MCF 10A (cell line): ENCODE data around the gene TCEA2. TPM values are rescaled to one million over a fixed set of nuclear protein-coding genes. Genes with fewer than 3 reads are reported as not detected.

ENCODE experiments used
- BruUV-seq: library from RNA; stranded (reverse); fragments of 400-500 nt; replicated peaks from 2 replicates; lab custom pipeline; 2021; lab: Mats Ljungman, UMichigan
- CTCF ChIA-PET: fragments of 300-600 bp; sonication (Branson Sonifier 250); formaldehyde crosslinking; extraction: SDS; loops from one replicate; lab custom pipeline; 2021; ENCODE audit warnings: antibody characterized with exemption, inconsistent platforms; lab: Yijun Ruan, JAX
- POLR2A ChIA-PET: fragments of 300-600, 350-650 bp; sonication (Branson Sonifier 250); formaldehyde crosslinking; extraction: SDS; loops from one replicate; lab custom pipeline; 2020; ENCODE audit warnings: antibody characterized with exemption, inconsistent platforms; lab: Yijun Ruan, JAX
- DNase-seq: peaks from one replicate; pipeline ENCODE4 v3.0.0-alpha.2; 2018; ENCODE audit not compliant: unreplicated experiment
- H3K27ac Mint-ChIP-seq: one replicate; pipeline ENCODE4 v1.8.0; 2022; ENCODE audit warnings: mild to moderate bottlenecking, low read depth, mixed read lengths; ENCODE audit not compliant: unreplicated experiment
- H3K27me3 Mint-ChIP-seq: one replicate; pipeline ENCODE4 v1.8.0; 2022; ENCODE audit warnings: mixed read lengths; ENCODE audit not compliant: insufficient read depth, unreplicated experiment
- H3K36me3 Mint-ChIP-seq: one replicate; pipeline ENCODE4 v1.8.0; 2022; ENCODE audit warnings: mild to moderate bottlenecking, moderate library complexity, mixed read lengths; ENCODE audit not compliant: insufficient read depth, unreplicated experiment
- H3K4me1 Mint-ChIP-seq: one replicate; pipeline ENCODE4 v1.8.0; 2022; ENCODE audit warnings: mixed read lengths; ENCODE audit not compliant: insufficient read depth, unreplicated experiment
- H3K4me3 Mint-ChIP-seq: one replicate; pipeline ENCODE4 v1.8.0; 2022; ENCODE audit warnings: mild to moderate bottlenecking, moderate library complexity, mixed read lengths; ENCODE audit not compliant: unreplicated experiment
- H3K9me3 Mint-ChIP-seq: one replicate; pipeline ENCODE4 v1.8.0; 2022; ENCODE audit warnings: mixed read lengths; ENCODE audit not compliant: unreplicated experiment
- intact Hi-C: fragments of 100-400 bp; cut with micrococcal nuclease; formaldehyde crosslinking; loops from 2 replicates; pipeline ENCODE4 v1.14.1; 2022
- total RNA-seq: library from RNA; stranded (reverse); gene quantifications from 2 replicates; pipeline ENCODE4 v1.2.3, GENCODE V29; 2022
- TF ChIP-seq, protein P1 (sequence below): fragments of 200-600 bp; IDR thresholded peaks from one replicate; pipeline ENCODE4 v1.8.0; 2022; ENCODE audit warnings: antibody characterized with exemption, mild to moderate bottlenecking; ENCODE audit not compliant: unreplicated experiment

The TCEA2 gene
- total RNA-seq, 1 experiment from 2014 or later: 30.8 TPM

DNA sequence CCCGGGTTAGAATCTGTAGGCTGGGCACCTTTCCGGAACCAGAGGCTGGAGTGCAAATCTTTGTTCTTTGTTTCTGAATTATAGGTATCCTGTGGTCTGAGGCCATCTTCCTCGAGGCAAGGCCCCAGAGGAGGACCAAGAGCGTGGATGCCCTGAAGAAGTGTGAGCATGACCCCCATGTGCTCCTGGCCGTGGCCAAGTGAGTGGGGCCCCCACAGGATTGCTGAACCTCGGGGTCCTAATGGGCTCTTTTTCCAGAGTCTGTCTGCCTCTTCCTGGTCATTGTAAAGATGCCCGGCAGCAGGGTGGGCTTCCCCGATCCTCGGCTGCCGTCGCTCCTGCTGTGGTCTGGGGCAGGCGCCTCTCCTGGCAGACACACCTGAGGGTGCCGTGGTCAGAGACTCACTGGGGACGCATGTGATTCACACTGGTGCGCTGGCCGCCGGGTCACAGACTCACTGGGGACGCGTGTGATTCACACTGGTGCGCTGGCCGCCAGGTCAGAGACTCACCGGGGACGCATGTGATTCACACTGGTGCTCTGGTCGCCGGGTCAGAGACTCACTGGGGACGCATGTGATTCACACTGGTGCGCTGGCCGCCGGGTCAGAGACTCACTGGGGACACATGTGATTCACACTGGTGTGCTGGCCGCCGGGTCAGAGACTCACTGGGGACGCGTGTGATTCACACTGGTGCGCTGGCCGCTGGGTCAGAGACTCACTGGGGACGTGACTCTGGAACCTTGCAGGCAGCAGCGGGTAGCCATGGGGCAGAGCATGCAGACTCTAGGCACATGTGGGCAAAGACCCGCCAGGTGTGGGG, 33.5 kb upstream of the TCEA2 start:
- ChIA-PET POLR2A (interaction anchor here (1.0 kb wide), 1 partner anchor 10 kb away, joined by 3 read pairs; no protein-coding TSS in a partner anchor), CTCF (interaction anchor here (1.2 to 2.9 kb wide), 2 partner anchors 9 to 10 kb away, joined by 10 to 38 read pairs; no protein-coding TSS in a partner anchor)
- Mint-ChIP-seq H3K27me3 (no peaks in the 10 kb centered on the region), H3K27ac (no peak overlapping the region), H3K4me3 (no peak overlapping the region), H3K36me3 (peaks cover 91% of the 10 kb centered on the region), H3K9me3 (no peaks in the 10 kb centered on the region), H3K4me1 (no peaks in the 10 kb centered on the region)
- DNase-seq: no peak
- intact Hi-C loops: no loop called here
- TF ChIP-seq, protein P1, sequence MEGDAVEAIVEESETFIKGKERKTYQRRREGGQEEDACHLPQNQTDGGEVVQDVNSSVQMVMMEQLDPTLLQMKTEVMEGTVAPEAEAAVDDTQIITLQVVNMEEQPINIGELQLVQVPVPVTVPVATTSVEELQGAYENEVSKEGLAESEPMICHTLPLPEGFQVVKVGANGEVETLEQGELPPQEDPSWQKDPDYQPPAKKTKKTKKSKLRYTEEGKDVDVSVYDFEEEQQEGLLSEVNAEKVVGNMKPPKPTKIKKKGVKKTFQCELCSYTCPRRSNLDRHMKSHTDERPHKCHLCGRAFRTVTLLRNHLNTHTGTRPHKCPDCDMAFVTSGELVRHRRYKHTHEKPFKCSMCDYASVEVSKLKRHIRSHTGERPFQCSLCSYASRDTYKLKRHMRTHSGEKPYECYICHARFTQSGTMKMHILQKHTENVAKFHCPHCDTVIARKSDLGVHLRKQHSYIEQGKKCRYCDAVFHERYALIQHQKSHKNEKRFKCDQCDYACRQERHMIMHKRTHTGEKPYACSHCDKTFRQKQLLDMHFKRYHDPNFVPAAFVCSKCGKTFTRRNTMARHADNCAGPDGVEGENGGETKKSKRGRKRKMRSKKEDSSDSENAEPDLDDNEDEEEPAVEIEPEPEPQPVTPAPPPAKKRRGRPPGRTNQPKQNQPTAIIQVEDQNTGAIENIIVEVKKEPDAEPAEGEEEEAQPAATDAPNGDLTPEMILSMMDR: no peak
- no TSS peak for BruUV-seq

DNA sequence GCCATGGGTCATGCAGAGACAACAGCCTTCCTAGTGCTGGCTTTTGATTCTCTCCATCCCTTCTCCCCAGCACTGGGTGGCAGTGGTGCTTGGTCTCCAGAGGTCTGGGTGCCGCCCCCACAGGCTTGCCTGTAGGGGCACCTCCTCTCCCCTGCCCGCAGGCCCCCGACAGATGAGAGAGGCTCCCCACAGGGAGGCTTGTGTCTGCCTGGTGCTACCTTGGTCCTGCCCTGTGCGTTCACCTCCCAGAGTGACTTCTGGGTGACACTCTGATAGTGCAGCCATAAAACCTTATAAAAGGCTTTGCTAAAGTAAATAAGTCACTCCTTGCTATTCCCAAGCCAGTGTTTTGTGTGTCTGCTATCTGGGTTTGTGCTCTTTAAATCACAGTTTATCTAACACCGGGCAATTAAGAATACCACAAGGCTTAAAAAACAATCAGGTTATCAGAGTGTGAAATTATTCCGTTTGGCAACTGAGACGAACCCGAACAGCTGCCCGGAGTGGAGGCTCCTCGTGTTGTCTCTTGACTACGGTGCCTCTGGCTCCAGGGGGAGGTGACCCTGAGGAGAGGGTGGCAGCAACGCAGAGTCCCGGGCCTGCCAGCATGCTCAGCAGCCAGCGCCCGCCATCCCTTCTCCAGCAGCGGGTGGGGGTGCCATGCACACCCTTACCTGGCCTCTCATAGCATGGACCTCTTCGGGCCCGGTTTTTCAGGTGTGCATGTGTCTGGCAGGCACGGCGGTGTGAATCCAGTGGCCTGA, 32.4 kb upstream of the TCEA2 start:
- H3K9me3 Mint-ChIP-seq: no peaks in the 10 kb centered on the region
- BruUV-seq: no TSS peak
- no peak for DNase-seq
- peaks cover 90% of the 10 kb centered on the region for H3K36me3 Mint-ChIP-seq
- intact Hi-C loops: no loop called here
- ChIA-PET POLR2A (interaction anchor here (0.5 to 1.1 kb wide), 4 partner anchors 8 to 129 kb away, joined by 3 to 4 read pairs (median 3); no protein-coding TSS in a partner anchor), CTCF (interaction anchor here (1.2 kb wide), 1 partner anchor 9 kb away, joined by 10 read pairs; no protein-coding TSS in a partner anchor)
- H3K27ac Mint-ChIP-seq: no peak overlapping the region
- H3K27me3 Mint-ChIP-seq: no peaks in the 10 kb centered on the region
- TF ChIP-seq, protein P1: no peak
- H3K4me1 Mint-ChIP-seq: no peaks in the 10 kb centered on the region
- no peak overlapping the region for H3K4me3 Mint-ChIP-seq

DNA sequence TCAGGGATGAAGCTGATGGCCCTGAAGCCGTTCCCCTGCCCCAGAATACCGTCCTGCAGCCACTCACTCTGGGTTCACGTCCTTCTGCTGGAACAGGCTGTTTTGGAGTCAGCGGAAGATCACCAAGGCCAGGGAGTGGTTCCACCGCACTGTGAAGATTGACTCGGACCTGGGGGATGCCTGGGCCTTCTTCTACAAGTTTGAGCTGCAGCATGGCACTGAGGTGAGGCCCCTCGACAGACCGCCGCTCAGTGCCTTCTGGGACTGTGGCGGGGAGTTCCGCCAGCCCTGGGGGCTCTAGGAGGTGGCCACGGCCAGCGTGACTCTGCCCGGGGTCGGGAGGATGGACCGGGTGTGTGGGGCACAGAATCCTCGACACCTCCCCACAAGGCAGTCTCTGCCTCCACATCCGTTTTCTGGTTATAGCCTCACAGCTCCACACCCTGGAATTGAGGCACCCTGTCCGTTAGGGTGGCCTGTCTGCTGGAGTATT, 31.1 kb upstream of the TCEA2 start:
- BruUV-seq: no TSS peak
- POLR2A ChIA-PET: interaction anchor here (1.1 kb wide), 1 partner anchor 9 kb away, joined by 3 read pairs; no protein-coding TSS in a partner anchor
- H3K36me3 Mint-ChIP-seq: peaks cover 82% of the 10 kb centered on the region

More for the DNA sequence above, 31.1 kb upstream of the TCEA2 start:
- CTCF ChIA-PET: interaction anchor here (1.0 kb wide), 1 partner anchor 89 kb away, joined by 4 read pairs; no protein-coding TSS in a partner anchor
- H3K27me3 Mint-ChIP-seq: no peaks in the 10 kb centered on the region
- H3K27ac Mint-ChIP-seq: no peak overlapping the region
- H3K4me3 Mint-ChIP-seq: no peak overlapping the region
- no peaks in the 10 kb centered on the region for H3K9me3 Mint-ChIP-seq
- TF ChIP-seq, protein P1: no peak
- intact Hi-C loops: no loop called here
- no peak for DNase-seq
- H3K4me1 Mint-ChIP-seq: no peaks in the 10 kb centered on the region
